ENCODE data around the gene CDC34. TPM values are rescaled to one million over a fixed set of nuclear protein-coding genes. Genes with fewer than 3 reads are reported as not detected.

The CDC34 gene
- total RNA-seq, 1 experiment from 2014 or later: 112 TPM

DNA sequence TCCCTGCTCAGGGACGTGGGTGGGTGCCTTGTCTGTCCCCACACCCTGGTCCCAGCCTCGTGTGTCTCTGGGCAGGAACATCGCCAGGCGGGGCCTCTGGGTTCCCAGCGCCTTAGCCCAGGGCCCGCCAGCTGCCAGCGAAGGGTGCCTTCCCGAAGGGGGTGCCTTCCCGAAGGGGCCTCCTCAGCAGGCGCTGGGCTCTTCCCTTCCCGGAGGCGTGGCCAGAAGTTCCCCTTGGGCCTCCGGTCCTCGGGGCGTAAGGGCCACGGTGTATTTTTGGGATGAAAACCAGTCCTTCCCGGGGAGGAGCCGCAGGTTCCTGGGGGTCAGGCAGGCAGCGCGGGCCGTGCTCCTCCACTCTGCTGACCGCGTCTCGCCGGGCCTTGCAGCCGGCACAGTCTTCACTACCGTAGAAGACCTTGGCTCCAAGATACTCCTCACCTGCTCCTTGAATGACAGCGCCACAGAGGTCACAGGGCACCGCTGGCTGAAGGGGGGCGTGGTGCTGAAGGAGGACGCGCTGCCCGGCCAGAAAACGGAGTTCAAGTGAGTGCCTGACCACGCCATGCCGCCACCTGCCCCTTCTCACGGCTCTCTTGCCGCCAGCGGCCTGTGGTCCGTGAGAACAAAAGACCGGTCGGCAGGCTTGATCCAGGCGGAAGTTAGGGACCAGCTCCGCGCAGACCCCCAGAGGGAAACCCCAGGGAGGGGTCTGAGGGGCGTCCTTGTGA lies 47.7 kb downstream of the CDC34 start:
- H3K27me3 ChIP-seq (ENCODE audit: insufficient read depth, low read length): no peaks in the 10 kb centered on the region
- H3K56ac ChIP-seq (ENCODE audit: insufficient read length, low read depth, low read length): no peak overlapping the region
- Mint-ChIP-seq H3K27me3 (ENCODE audit: low read depth) (no peaks in the 10 kb centered on the region; the same call in 1 of the 2 replicates), H3K4me1 (peaks cover 14 to 25% of the 10 kb centered on the region in 2 experiments), H3K9me3 (no peaks in the 10 kb centered on the region), H3K27ac (no peak overlapping the region; a peak in 1 of 7 replicates), H3K4me3 (no peak overlapping the region), H3K36me3 (ENCODE audit: insufficient read depth in 1 of 3, low read depth in 3 of 3) (peaks cover 6 to 38% (median 33%) of the 10 kb centered on the region in 3 experiments; a peak in 6 of 7 replicates)
- H2BK15ac ChIP-seq (ENCODE audit: low read depth, low read length): no peak overlapping the region
- H4K8ac ChIP-seq (replicated peaks; ENCODE audit: insufficient read length, low read depth, low read length): no peak overlapping the region
- no peak overlapping the region for H3K23ac ChIP-seq (ENCODE audit: insufficient read length, low read depth, low read length)
- no peak overlapping the region for H3K18ac ChIP-seq (ENCODE audit: insufficient read length, low read depth, low read length)
- H2BK120ac ChIP-seq (ENCODE audit: low read depth, low read length, poor library complexity, severe bottlenecking): no peak overlapping the region
- peaks cover 37% of the 10 kb centered on the region; the same call in 1 of the 2 replicates for H3K79me2 ChIP-seq (ENCODE audit: insufficient read depth, low read length)
- H4K91ac ChIP-seq (ENCODE audit: insufficient read length, low read depth, low read length): no peak overlapping the region
- no peak overlapping the region for H3K27ac ChIP-seq (ENCODE audit: insufficient read length, low read depth, low read length)
- H2AK5ac ChIP-seq (ENCODE audit: insufficient read length, low read length): no peak overlapping the region
- DNase-seq: no peak
- H3K4ac ChIP-seq (ENCODE audit: low read depth, low read length): no peak overlapping the region
- no peaks in the 10 kb centered on the region for H3K9me3 ChIP-seq (ENCODE audit: control insufficient read depth, low read depth, low read length)
- H2AFZ ChIP-seq (ENCODE audit: low read length): no peak overlapping the region
- no peak overlapping the region for H2BK20ac ChIP-seq (ENCODE audit: low read depth, low read length, poor library complexity, severe bottlenecking)
- H3K23me2 ChIP-seq (ENCODE audit: insufficient read length, low read depth, low read length, poor library complexity, severe bottlenecking): no peaks in the 10 kb centered on the region
- no CpG with 5 or more reads among the region's 46 CpGs for WGBS (ENCODE audit: extremely low coverage, insufficient read length, low lambda C conversion rate)
- no peak overlapping the region for H2BK5ac ChIP-seq (ENCODE audit: insufficient read length, low read length)
- peaks cover 2% of the 10 kb centered on the region for H4K20me1 ChIP-seq (ENCODE audit: control insufficient read depth, insufficient read depth, insufficient read length)
- no peak overlapping the region for H3K9ac ChIP-seq (ENCODE audit: extremely low read depth, insufficient read length, low read length)
- H3K79me1 ChIP-seq (ENCODE audit: insufficient read depth, low read depth, low read length, poor library complexity, severe bottlenecking): peaks cover 3% of the 10 kb centered on the region
- no peaks in the 10 kb centered on the region; the same call in 1 of the 2 replicates for H3K4me1 ChIP-seq (ENCODE audit: insufficient read depth, low read length)
- no peak overlapping the region for H3K4me2 ChIP-seq (ENCODE audit: insufficient read depth, insufficient read length, low read length)
- H2BK12ac ChIP-seq (ENCODE audit: insufficient read length, low read depth, low read length): no peak overlapping the region
- H3T11ph ChIP-seq (ENCODE audit: low read length): no peak overlapping the region
- no peak overlapping the region for H4K5ac ChIP-seq (ENCODE audit: insufficient read length, low read depth, low read length)
- no peak overlapping the region; the same call in 1 of the 2 replicates for H3K14ac ChIP-seq (ENCODE audit: insufficient read depth, low read length)
- TF ChIP-seq, protein P1, sequence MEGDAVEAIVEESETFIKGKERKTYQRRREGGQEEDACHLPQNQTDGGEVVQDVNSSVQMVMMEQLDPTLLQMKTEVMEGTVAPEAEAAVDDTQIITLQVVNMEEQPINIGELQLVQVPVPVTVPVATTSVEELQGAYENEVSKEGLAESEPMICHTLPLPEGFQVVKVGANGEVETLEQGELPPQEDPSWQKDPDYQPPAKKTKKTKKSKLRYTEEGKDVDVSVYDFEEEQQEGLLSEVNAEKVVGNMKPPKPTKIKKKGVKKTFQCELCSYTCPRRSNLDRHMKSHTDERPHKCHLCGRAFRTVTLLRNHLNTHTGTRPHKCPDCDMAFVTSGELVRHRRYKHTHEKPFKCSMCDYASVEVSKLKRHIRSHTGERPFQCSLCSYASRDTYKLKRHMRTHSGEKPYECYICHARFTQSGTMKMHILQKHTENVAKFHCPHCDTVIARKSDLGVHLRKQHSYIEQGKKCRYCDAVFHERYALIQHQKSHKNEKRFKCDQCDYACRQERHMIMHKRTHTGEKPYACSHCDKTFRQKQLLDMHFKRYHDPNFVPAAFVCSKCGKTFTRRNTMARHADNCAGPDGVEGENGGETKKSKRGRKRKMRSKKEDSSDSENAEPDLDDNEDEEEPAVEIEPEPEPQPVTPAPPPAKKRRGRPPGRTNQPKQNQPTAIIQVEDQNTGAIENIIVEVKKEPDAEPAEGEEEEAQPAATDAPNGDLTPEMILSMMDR (conservative IDR thresholded peaks at IDR 0.05): no peak

All from H9 (cell line).